Hypothalamus (tissue), 51 donors: ENCODE data around the gene CD300A.

Source experiments
- DNase-seq, 51 donors: peaks; one replicate each; lab custom pipeline; 2025; lab: John Stamatoyannopoulos, UW

CD300A gene

DNA sequence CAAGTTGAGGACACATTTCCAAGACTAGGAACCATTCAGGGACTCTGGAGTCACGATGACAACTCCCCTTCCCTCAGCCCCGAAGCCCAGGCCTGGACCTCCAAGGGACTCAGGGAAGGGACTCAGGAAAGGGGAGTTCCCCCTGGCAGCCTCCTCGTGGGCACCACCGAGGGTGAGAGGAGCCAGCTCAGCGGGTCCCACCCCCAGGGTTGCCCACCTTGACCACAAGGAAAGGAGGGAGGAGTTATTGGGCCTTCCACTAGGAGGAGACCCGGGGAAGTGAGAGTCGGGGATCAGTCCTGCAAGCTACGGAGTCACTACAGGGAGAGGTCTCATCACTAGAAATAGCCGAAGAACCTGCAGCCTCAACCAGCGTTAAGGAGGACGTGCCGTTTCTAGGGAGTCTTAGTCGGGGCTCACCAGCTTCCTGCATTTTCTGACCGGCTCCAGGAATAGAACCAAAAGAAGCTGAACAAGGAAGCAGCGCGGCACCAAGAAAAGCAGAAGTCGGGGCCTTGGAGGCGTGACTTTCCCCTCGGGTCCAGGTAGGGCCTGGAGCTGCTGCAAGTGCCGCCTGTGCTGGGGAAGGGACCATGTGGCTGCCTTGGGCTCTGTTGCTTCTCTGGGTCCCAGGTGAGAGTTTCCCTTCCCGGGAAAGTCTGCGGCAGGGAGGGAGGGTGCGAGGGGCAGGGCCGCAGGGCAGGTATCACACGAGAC, at the start of gene CD300A:
Gene CD300A (plus strand): TSS at position 524 of the 717 bp plus-strand sequence. CDS start 70 bp downstream, at position 594.
- peak in 10 of 51 donors; percentile 11 to 47 (median 34) for DNase-seq

DNA sequence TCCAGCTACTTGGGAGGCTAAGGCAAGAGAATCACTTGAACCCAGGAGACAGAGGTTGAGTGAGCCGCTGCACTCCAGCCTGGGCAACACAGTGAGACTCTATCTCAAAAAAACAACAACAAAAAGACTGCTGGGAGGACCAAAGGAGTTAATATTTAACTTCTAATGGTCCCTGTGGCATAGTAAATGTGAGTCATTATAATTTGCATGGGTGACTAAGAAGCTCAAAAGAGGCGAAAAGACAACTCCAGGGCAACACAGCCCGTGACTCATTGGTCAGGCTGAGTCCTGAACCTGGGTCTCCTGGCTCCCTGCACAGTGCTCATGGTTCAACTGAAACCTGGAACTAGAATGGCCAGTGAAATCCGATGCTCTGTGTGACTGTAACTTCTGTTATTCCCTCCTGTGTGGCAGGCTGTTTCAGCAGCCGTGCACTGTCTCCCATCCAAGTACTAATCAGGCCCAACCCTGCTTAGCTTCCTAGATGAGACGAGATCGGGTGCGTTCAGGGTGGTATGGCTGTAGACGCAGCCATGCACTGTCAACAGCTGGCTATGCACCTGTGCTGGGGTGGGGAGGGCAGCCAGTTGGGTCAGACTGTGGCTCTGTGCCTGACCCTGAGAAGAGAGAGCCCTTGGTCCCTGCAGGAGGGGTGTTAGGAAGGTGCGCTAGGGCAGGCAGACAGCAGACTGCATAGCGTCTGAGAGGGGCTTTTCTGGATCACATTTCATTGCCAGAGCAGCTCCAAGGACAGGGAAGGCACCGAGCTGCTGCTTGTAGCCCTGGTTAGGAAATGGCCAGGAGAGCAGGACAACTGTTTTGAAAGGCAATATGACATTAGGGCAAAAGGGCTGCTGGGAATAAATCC, 49.0 kb upstream of the CD300A start:
- DNase-seq = no peak

DNA sequence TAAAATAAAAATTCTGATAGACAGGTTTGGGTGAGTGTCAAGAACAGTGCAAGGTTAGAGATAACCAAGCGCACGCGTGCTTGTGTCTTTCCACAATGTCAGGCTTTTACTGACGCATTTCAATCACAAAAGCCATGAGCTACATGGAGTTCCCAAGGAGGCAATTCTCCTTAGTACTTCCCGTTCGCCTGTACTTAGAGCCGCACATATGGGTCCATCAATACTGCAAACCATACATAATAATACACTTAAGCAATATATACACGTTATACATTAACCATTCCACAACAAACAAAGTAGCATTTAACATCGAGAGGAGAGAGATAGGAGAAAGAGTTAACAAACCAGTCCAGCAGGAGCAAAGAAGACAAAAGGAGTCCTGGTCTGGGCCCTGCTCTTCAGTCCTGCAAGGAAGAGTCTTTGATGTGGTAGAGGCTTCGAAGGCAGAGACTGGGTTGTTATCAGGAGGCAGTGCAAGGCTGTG, 46.5 kb upstream of the CD300A start:
- no peak for DNase-seq

DNA sequence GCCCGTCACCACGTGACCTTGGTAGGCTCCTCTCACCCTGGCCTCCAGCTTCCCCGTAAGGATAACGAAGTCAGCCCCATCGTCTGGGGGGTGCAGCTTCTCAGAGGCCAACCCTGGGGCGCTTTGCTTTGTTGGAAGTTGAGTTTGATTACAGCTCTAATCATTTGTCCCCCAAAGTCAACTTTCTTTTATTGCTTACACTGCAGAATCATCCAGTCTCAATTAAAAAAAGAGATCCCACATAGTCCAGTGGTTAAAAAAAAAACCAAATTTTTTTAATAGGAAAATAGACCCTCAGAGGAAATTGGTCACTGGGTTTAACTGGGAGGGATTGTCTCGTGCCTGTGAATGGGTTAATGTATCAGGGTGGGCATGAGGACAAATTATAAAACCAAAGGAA, 42.3 kb upstream of the CD300A start:
- DNase-seq = no peak

DNA sequence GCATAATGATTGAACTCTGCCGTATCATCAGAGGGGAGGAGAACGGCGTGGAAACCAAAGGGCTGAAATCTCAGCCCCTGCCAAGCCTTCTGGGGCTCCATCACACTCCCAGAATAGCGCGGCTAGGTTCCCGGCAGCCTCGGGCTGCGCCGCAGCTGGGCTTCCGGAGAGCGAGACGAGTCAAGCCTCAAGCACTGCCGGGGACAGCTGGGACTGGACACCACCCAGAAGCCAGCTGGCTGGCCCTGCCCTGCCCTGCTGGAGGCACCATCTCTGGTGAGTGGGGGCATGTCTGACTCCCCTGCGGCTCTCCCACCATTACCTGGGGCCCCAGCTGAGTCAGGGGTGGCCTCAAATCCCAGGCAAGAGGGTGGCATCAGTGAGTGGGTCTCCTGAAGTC, 41.8 kb upstream of the CD300A start:
- no peak for DNase-seq

DNA sequence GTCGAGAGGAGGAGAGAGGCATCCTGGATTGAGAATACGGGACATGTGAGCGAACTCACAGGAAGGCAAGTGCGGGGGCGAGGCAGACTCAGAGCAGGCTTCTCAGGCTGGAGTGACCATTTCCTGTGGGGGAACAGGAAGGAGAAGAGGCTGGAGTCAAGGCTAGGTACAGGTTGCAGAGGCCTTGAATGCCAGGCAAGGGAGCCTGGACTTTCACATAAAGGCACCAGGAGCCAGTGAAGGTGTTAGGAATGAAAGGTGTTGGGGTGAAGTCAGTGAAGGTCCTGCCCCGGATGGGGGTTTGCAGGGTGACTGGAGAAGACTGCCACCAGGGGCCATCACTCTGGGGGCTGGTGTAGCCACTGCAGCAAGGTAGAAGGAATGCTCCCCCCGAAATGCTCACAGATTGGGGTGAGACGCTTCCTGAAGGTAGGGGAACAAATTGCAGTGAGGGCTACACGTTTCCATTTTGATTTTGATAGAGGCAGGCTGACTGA, 39.8 kb upstream of the CD300A start:
- no peak for DNase-seq

DNA sequence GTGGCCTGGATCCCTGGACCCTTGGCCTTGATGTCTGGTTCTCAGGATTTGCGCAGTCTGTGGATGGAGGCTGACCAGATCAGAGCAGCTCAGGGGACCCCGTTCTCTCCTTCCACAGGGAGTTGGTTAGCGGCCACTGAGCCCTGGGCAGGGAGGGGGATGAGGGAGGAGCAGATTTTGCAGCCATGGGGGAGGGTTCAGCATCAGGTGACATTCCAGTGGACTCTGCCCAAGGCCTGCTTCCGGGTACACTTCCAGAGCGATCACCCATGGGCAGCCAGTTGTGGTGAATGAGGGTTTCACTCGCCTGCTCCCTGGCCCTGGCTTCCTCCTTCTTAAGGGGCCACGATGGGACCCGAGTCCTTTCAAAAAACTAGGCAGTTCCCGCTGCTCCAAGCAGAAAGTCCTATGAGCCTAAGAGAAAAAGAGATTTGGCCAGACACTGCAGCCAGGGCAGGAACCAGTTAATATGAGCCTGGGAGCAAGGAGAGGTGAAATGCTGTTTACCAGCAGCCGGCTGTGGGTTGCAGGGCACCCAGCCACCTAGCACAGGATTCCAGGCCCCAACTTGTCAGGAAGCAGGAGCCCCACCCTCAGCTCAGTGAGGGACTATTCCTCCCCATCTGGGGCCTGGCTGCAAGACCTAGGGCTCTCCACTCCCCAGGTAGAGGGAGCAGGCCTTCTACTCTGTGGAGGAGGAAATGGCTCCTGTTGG, 39.2 kb upstream of the CD300A start:
- DNase-seq = peak in 10 of 51 donors; percentile 10 to 42 (median 24)

DNA sequence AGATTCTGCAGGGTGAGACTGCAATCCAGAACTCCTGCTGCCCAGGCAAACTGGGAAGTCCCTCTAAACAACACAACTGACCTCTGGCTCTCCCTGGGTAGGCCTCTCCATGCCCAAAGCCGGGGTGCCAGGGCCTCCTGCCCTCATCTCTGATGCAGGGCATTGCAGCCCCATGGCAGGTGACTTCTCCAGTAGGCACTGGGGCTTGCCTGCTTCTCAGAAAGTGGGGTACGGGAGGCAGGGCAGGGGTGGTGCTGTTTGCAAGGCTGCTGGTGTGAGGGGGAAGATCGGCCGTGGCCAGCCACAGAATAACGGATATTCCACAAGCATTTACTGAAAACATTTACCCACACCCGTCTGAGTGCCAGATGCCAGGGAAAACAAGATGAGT, 38.7 kb upstream of the CD300A start:
- no peak for DNase-seq

DNA sequence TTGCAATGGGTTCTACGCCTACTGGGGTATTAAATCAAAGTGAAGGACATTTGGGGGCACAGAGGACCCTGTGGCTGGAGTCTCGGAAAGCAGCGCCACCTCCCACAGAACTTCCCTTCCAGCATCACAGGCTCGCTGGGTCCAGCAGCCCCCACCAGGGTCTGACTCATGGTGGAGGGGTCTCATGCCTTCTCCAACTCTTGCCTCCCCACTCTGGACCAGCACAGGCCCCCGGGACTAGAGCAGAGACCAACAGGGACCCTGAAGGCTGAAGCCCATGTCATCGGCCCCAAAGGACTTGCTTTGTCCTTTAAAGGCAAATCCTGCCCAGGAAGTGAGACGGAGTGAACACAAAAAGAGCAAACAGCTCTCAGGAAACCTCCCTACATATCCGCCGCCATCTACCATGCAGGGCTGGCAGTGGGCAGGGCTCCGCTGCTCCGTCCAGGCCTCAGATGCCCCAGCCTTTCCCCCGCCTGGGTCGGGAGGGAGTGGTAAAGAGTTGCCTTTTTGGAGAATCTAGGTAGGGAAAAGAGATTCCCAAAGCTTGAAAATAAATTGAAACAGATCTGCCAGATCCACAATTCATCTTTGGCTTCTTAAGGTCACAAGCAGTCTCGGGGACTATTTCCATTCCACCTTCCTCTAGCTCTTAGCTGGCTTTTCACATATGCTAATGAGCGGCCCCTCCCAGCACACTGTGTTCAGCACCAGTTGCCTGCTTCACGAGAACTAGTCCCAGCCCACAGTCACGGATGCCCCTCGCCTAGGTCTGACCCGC, 36.6 kb upstream of the CD300A start:
- DNase-seq = no peak

DNA sequence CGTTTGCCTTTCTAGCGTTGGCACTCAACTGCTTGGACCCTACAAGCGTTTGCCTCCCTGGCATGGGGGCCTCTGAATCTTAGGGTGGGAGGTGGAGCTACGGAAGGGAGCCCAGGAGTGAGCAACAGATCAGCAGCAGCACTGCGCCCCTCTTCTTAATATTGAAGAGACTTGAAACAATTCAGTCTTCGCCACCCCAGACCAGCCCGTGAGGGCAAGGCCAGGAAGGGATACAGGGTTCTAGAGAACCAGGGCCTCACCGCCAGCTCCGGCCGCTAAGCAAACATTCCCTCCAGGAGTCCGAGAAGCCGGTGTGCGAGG, 36.1 kb upstream of the CD300A start:
- peak in 2 of 51 donors; percentile 46 to 48 for DNase-seq

DNA sequence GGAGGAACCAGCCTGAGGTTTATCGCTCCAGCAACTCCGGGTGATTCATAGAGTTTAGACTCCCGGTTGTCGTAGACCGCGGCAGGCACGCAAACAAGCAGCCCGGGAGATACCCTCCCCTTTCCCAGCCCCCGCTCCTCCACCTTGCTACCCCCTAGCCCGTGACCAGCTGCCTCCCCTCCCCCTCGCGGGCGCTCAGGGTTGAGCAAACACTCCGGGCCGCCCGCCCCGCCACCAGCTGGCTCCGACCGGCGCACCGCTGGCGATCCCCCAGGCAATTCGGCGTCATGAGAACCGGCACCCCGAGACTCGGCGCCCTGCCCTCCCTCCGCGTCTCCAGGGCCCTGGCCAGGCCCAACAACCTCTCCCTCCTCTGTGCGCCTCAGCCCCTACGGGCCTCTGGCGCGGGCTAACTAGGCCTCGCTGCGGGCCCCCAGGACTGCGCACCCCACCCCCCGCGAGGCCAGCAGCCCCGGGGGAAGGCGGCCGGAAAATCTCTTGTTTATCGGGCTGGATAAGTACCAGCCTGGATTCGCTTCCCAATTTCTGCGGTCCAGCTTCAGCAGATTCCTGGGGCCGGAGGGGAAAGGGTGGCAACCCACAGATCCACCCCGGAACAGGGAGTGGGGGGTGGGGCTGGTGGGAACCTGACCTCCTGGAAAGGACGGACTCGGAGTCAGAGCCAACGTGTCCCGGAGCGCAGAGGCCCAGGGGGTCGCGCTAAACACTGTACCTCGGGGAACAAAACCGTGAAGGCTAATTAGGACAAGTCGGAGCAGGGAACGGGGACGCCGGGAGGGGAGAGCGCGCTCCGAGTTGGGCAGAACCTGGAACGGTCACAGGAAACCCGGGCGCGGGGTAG, 35.5 kb upstream of the CD300A start:
- DNase-seq = peak in 44 of 51 donors; percentile 25 to 83 (median 63)

DNA sequence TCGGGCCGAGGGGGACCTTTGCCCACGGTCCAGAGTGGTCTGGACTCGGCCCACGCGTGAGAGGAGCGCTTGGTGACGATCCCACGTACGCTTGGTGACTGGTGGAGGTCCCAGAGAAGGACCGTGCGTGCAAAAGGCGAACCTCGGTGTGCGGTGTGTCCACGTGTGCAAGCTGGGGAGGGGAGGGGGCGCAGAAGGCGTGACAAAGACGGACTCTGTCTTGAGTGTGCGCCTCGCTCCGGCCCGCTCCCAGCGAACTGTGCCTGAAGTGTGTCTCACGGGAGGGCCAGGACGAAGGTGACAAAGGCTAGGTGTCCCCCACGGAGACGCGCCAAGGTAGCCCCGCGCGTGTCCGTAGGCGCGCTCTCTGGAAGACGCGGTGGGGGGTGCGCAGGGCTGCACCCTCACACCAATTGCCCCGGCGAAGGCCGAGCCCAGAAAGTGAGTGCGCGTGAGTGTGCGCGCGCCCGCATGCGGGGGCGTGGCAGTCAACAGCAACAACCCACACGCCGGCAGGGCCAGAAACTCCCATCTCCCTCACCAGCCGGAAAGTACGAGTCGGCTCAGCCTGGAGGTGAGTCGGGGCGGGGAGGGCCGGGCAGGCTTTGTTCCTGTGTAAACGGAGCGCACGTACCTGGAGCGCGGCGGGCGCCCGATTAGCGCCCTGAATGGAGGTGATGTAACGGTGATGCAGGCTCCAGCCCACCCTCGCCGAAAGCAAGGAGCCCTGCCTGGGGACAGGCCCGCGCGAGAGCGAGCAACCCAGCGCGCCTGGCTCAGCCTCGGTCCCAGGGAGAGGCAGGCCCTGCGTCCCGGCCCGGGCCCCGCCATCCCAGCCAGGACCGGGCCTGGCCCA, 34.6 kb upstream of the CD300A start, which contains the start of gene GPRC5C:
Gene GPRC5C (plus strand): TSS at position 521 of the 856 bp plus-strand sequence. CDS start 7,689 bp downstream, outside the sequence.
- peak in 29 of 51 donors; percentile 29 to 64 (median 50) for DNase-seq

DNA sequence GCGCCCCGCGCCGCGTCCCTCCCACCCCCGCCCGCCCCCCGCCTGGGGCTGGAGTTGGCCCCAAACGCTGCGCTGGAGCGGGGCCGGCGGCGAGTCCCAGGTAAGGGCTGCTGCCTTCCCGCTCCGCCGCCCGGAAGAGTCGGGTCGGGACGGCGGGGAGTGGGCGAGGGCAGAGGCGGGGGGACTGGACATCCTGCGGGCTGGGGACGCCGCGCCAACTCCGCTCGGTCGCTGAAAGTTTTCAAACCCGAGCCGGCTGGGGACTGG, 34.1 kb upstream of the CD300A start:
- DNase-seq = peak in 1 of 51 donors; percentile 39

DNA sequence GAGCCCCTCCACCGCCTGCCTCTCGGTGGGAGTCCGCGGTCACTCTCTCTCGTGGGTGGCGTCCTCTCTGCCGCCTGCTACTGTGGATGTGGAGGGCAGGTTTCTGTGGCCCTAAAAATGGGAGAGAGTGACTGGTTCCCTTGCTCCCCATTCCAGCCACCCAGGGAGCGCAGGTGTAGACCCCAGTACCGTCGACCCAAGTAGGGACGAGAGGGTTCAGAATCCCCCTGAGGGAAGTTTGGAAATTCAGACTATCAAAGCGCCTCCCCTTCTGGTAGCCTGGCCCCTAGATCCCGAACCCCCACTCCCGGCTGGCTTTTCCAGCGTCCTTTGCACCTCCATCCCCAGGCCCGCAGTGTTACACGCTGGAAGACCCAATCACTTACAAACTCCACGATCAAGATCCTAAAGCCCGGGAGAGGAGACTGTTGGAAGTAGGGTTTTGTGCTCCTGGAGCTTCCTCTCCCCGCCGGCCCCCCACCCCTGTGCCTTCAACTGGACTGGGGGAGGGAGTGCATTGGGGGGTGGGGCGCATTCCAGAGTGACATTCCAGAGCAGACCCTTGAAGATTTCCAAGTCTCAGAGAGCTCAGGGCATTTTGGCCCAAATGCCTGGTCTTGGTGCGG, 33.6 kb upstream of the CD300A start:
- no peak for DNase-seq

DNA sequence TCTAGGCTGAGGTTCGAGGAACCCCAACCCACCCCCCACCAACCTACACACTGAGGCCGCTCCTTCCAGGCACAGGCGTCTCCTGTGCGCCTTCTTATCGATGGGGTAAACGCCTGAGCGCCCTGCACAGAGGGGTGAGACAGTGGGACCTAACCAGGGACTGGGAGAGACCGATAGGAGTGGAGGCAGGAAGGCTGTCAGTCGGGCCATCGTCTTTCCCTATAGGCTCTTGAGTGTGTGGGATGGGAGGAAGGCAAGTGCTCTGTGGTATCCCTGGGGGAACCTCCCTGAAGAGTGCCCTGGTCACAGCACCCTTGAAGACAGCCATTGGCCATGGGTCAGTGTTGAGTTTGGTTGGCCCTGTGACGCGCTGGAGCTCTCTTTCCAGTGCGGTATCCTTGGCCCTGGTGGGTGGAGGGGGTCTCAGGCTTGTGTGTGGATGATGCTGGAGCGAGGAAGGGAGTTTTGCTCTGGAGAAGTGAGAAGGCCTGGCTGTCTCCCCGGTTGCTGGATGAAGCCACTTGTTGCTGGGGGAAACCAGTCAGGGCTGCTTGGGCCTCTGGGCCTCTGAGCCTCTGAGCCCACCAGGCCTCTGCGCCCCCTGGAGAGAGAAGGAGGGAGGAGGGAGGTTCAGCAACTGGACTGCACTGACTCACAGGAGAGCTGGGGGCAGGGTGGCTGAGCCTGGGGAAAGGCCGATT, 32.9 kb upstream of the CD300A start:
- peak in 4 of 51 donors; percentile 24 to 32 (median 30) for DNase-seq

DNA sequence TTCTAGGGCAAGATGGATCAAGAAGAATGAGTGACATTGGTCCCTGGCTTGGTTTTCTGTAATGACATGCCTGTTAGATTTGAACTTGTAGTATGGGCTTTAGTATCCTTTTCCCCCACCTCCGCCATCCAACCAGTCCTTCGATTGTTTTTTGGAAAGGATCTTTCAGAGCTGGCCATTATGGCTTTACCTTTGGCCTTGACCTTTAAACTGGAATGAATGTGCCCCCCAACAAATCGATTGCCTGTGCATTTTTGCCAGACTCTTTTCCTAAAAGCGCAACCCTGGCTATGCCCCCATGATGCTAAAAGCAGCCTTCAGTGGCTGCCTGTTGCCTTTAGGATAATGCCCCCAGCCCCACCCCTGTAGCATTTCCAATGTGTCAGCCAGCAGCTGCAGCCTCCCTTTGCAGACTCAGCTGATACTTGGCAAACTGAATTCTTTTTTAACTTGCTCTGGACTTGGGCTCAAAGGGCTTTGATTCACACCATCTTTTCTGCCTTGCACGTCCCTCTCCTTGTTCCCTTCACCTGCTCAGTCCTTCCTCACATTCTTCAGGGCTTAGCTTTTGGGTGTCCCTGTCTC, 30.6 kb upstream of the CD300A start:
- DNase-seq = no peak

DNA sequence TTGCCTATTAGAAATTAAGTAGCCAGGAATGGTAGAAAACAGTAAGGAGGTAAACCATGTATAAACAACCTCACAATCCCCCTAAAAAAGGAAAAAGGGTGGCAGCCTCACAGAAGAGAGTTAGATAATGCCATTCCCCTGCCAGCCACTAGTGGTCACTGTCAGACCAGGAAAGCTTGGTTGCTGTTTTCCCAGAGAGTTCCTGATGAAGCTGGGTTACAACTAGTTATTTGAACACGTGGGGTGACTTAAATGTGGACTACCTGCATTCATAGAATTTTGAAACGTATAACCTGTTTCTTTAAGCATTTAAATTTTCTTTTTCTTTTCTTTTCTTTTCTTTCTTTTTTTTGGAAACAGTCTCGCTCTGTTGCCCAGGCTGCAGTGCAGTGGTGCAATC, 28.7 kb upstream of the CD300A start:
- DNase-seq = no peak
